Keratinocyte (primary cell): ENCODE data around the gene NAALADL2.

ENCODE experiments used
- EZH2 ChIP-seq: IDR thresholded peaks from one replicate; pipeline ENCODE4 v1.6.1; 2012; ENCODE audit warnings: inconsistent platforms, mild to moderate bottlenecking, low read length, moderate library complexity
- TF ChIP-seq, protein P1 (sequence below), 3 experiments: IDR thresholded peaks in 1 of 3; conservative IDR thresholded peaks in 1 of 3; optimal IDR thresholded peaks in 1 of 3; 2 replicates in 2 of 3; 3 replicates in 1 of 3; pipeline versions ENCODE3 to v1.5.1; 2011; ENCODE audit warnings: low read length in 3 of 3, mild to moderate bottlenecking in 3 of 3, moderate library complexity in 2 of 3, control low read depth in 1 of 3, inconsistent platforms in 1 of 3; ENCODE audit not compliant: insufficient read depth in 2 of 3; ENCODE audit errors: extremely low read depth in 1 of 3

DNA sequence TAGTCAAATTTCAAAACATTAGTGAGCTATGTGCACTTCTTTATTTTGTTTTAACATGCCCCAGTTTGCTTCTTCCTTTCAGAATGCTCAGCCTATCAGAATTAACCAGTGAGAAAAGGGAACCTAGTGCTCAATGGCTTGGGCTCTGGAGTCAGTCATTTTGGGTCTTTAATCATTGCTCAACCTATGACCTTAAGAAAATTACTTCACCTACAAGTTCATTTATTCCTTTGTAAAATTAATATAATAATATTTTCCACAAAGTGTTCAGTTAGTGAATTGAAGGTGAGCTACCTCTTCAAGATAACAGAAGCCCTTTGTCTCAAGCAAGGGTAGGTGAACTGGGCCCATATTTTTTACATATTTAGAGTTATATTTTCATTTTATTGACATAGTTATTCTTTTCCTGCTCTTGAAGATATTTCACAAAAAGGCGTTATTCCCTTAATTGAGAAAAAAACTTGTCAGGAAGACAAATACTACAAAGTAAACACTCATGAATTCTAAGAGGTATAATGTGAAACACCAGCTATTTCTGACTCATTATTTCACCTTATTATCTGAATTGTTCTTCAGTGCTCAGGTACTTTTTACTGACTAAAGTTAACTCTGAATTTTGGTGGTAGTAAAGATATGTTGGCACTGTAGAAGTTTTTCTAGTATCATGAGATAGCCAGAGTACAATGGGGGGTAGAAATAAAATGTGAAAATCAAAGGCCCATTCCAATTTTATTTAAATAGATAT is 415.5 kb downstream of the NAALADL2 start:
- TF ChIP-seq, protein P1, sequence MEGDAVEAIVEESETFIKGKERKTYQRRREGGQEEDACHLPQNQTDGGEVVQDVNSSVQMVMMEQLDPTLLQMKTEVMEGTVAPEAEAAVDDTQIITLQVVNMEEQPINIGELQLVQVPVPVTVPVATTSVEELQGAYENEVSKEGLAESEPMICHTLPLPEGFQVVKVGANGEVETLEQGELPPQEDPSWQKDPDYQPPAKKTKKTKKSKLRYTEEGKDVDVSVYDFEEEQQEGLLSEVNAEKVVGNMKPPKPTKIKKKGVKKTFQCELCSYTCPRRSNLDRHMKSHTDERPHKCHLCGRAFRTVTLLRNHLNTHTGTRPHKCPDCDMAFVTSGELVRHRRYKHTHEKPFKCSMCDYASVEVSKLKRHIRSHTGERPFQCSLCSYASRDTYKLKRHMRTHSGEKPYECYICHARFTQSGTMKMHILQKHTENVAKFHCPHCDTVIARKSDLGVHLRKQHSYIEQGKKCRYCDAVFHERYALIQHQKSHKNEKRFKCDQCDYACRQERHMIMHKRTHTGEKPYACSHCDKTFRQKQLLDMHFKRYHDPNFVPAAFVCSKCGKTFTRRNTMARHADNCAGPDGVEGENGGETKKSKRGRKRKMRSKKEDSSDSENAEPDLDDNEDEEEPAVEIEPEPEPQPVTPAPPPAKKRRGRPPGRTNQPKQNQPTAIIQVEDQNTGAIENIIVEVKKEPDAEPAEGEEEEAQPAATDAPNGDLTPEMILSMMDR (optimal IDR thresholded peaks at IDR 0.05 in 1 of 3, IDR thresholded peaks at IDR 0.05 in 1 of 3, conservative IDR thresholded peaks at IDR 0.05 in 1 of 3; ENCODE audit: extremely low read depth in 1 of 3, insufficient read depth in 2 of 3, low read length in 3 of 3): no peak
- TF ChIP-seq EZH2: no peak
